ENCODE results near the gene APIP. TPM values are rescaled to one million over a fixed set of nuclear protein-coding genes. Genes with fewer than 3 reads are reported as not detected.

APIP gene
- total and polyA plus RNA-seq, 2 of the 8 experiments (the other 6 are each of a cell fraction or from before 2014, with no cell fraction given) = 10.4 to 25.7 TPM

GRCh38 chr11:34874202-34874601 lies 42.0 kb downstream of the APIP start (continued):
- TF ChIP-seq CHD7 (IDR thresholded peaks at IDR 0.05; ENCODE audit: insufficient replicate concordance, low read length) = no peak
- no peak for TF ChIP-seq POLR2A (IDR thresholded peaks at IDR 0.05; ENCODE audit: control extremely low read depth in 1 of 2, low read depth in 2 of 2, low read length in 2 of 2)
- no peak for TF ChIP-seq CHD1 (IDR thresholded peaks at IDR 0.05; ENCODE audit: low read depth, low read length)
- no peak for TF ChIP-seq JUN (IDR thresholded peaks at IDR 0.05; ENCODE audit: low read depth, low read length)
- TF ChIP-seq SIX5 (IDR thresholded peaks at IDR 0.05; ENCODE audit: low read depth, low read length) = no peak
- no peak for TF ChIP-seq SAP30 (IDR thresholded peaks at IDR 0.05; ENCODE audit: insufficient read depth, insufficient replicate concordance, low read length)
- TF ChIP-seq YY1 (IDR thresholded peaks at IDR 0.05; ENCODE audit: low read depth, low read length) = no peak
- TF ChIP-seq SIRT6 (IDR thresholded peaks at IDR 0.05; ENCODE audit: low read length) = no peak
- TF ChIP-seq ASH2L (IDR thresholded peaks at IDR 0.05; ENCODE audit: low read length) = no peak
- no peak for TF ChIP-seq CEBPB (IDR thresholded peaks at IDR 0.05; ENCODE audit: low read depth, low read length)
- TF ChIP-seq EGR1 (IDR thresholded peaks at IDR 0.05; ENCODE audit: borderline replicate concordance, low read depth, low read length) = no peak
